A549 (cell line): Measurements from ENCODE around the gene LEO1.

Experiments used
- BHLHE40 ChIP-seq: IDR thresholded peaks from 2 replicates; pipeline ENCODE4 v1.6.1; 2012; ENCODE audit warnings: low read depth, low read length, inconsistent platforms
- CBX2 ChIP-seq: fragments of 200-600 bp; sonication (generic); IDR thresholded peaks from 2 replicates; pipeline ENCODE4 v1.6.1; 2016; ENCODE audit warnings: low read depth, mild to moderate bottlenecking, borderline replicate concordance
- CHD2 ChIP-seq: fragments of 150-350 bp; IDR thresholded peaks from 2 replicates; pipeline ENCODE4 v1.6.1; 2014; ENCODE audit warnings: low read length; ENCODE audit not compliant: partially characterized antibody
- EP300 ChIP-seq, 2 experiments: fragments of >200 bp; sonication (Bioruptor Twin); formaldehyde crosslinking; IDR thresholded peaks; 2 replicates in 1 of 2; 3 replicates in 1 of 2; pipeline ENCODE4 v1.6.1; 2016 to 2017
- GATA3 ChIP-seq: IDR thresholded peaks from 2 replicates; pipeline ENCODE4 v1.6.1; 2012; ENCODE audit warnings: borderline replicate concordance
- HDAC2 ChIP-seq: fragments of 200-600 bp; sonication (generic); IDR thresholded peaks from 2 replicates; pipeline ENCODE4 v1.6.1; 2016
- MAFK ChIP-seq: fragments of 450-650 bp; IDR thresholded peaks from 2 replicates; pipeline ENCODE4 v1.6.1; 2014; ENCODE audit not compliant: partially characterized antibody
- POLR2A ChIP-seq: IDR thresholded peaks from 2 replicates; pipeline ENCODE4 v1.6.1; 2012; ENCODE audit warnings: mild to moderate bottlenecking, low read length
- REST ChIP-seq: fragments of 200-600 bp; sonication (generic); IDR thresholded peaks from 2 replicates; pipeline ENCODE4 v1.6.1; 2016; ENCODE audit warnings: antibody characterized with exemption, mild to moderate bottlenecking, moderate library complexity
- TF ChIP-seq, protein P1 (sequence below): fragments of >200 bp; sonication (Bioruptor Twin); formaldehyde crosslinking; IDR thresholded peaks from 3 replicates; pipeline ENCODE4 v1.5.1; 2016

DNA sequence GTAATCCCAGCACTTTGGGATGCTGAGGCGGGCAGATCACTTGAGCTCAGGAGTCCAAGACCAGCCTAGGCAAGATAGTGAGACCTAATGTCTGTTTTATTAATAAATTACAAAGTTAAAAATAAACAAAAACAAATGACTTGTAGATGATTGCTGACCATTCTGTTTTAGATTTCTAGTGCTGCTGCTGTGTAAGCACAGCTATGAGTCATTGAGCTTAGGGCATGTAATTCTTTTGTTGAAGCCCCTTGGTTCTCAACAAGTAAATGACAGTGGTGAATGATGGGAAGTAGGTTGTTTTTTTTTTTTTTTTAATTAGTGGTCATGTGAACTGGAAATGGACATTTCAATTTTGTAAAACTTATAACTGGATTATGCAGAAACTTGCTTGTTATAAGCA, 63.3 kb downstream of the LEO1 start:
- TF ChIP-seq CHD2 (no peak), POLR2A (no peak), MAFK (no peak), GATA3 (no peak), HDAC2 (no peak), EP300 (IDR thresholded peaks at IDR 0.05) (no peak), BHLHE40 (no peak), REST (no peak), CBX2 (no peak)
- TF ChIP-seq, protein P1, sequence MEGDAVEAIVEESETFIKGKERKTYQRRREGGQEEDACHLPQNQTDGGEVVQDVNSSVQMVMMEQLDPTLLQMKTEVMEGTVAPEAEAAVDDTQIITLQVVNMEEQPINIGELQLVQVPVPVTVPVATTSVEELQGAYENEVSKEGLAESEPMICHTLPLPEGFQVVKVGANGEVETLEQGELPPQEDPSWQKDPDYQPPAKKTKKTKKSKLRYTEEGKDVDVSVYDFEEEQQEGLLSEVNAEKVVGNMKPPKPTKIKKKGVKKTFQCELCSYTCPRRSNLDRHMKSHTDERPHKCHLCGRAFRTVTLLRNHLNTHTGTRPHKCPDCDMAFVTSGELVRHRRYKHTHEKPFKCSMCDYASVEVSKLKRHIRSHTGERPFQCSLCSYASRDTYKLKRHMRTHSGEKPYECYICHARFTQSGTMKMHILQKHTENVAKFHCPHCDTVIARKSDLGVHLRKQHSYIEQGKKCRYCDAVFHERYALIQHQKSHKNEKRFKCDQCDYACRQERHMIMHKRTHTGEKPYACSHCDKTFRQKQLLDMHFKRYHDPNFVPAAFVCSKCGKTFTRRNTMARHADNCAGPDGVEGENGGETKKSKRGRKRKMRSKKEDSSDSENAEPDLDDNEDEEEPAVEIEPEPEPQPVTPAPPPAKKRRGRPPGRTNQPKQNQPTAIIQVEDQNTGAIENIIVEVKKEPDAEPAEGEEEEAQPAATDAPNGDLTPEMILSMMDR: no peak
